OCI-LY3 (cell line): ENCODE results near the gene NUFIP2.

Experiments used
- H2AFZ ChIP-seq: fragments of 200-600, 300-600 bp; shearing (Covaris generic); 2 replicates; pipeline ENCODE4 v1.6.0; 2014; ENCODE audit warnings: antibody characterized with exemption, low read depth, low read length
- H3K27ac ChIP-seq: fragments of 200-600, 300-600 bp; sonication (generic); 2 replicates; pipeline ENCODE4 v1.5.1; 2014; ENCODE audit warnings: mild to moderate bottlenecking, low read length, moderate library complexity, mixed read lengths
- H3K27me3 ChIP-seq: fragments of 200-600, 300-600 bp; sonication (generic); 2 replicates; pipeline ENCODE4 v1.6.1; 2014; ENCODE audit warnings: low read depth, low read length, mixed read lengths
- H3K36me3 ChIP-seq: fragments of 200-600, 300-600 bp; sonication (generic); replicated peaks from 2 replicates; pipeline ENCODE3; 2014; ENCODE audit warnings: low read depth, low read length, mixed read lengths
- H3K4me1 ChIP-seq: fragments of 300-600, 200-600 bp; sonication (generic); 2 replicates; pipeline ENCODE4 v1.6.1; 2014; ENCODE audit warnings: low read length, mixed read lengths
- H3K4me2 ChIP-seq: fragments of 200-600, 300-600 bp; sonication (generic); 2 replicates; pipeline ENCODE4 v1.6.1; 2014; ENCODE audit warnings: low read length, mixed read lengths
- H3K4me3 ChIP-seq: fragments of 300-600, 200-600 bp; sonication (generic); 2 replicates; pipeline ENCODE4 v1.5.1; 2014; ENCODE audit warnings: antibody characterized with exemption, mild to moderate bottlenecking, low read length, moderate library complexity
- H3K79me2 ChIP-seq: fragments of 300-600, 200-600 bp; shearing (Covaris generic); 2 replicates; pipeline ENCODE4 v1.6.1; 2014; ENCODE audit warnings: mild to moderate bottlenecking, low read length, mixed read lengths
- H3K9ac ChIP-seq: fragments of 300-600, 200-600 bp; shearing (Covaris generic); 2 replicates; pipeline ENCODE4 v1.6.0; 2014; ENCODE audit warnings: mild to moderate bottlenecking, low read length, moderate library complexity
- H3K9me3 ChIP-seq: fragments of 200-600, 300-600 bp; shearing (Covaris generic); 2 replicates; pipeline ENCODE4 v1.6.1; 2014; ENCODE audit warnings: low read length, mixed read lengths; ENCODE audit not compliant: insufficient read depth
- H4K20me1 ChIP-seq: fragments of 200-600, 300-600 bp; sonication (generic); 2 replicates; pipeline ENCODE4 v1.6.1; 2016; ENCODE audit warnings: low read length, mixed read lengths; ENCODE audit not compliant: insufficient read depth
- EZH2phosphoT487 ChIP-seq: fragments of 200-600 bp; shearing (Covaris generic); IDR thresholded peaks from 2 replicates; pipeline ENCODE4 v1.6.1; 2018; ENCODE audit warnings: antibody characterized with exemption, mixed run types, low read depth
- TF ChIP-seq, protein P1 (sequence below): fragments of 200-600, 300-600 bp; sonication (generic); IDR thresholded peaks from 2 replicates; pipeline ENCODE4 v1.5.1; 2014; ENCODE audit warnings: antibody characterized with exemption, low read length, low read depth

NUFIP2 gene

DNA sequence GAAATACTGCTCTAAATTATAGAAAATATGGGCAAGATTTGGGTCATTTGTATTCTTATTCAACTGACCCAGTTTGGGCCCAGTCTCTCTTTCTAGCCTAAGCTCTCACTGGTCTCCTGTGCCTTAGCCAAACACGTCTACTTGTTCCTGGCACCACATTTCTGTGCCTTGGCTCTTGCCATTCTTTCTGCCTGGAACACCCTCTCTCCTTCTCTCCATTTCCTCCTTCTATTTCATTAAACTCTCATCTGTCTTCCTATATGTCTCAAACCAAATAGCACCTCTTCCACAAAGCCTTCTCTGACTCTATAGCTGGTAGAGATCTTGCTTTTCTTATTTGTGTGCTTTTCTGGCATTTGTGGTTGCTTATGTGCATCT is 37.7 kb upstream of the NUFIP2 start:
- no peaks in the 10 kb centered on the region for H3K27me3 ChIP-seq
- no peaks in the 10 kb centered on the region for H3K4me1 ChIP-seq
- no peak overlapping the region for H3K4me3 ChIP-seq
- no peak overlapping the region for H2AFZ ChIP-seq
- TF ChIP-seq EZH2phosphoT487, result no peak
- no peaks in the 10 kb centered on the region for H3K79me2 ChIP-seq
- H3K9ac ChIP-seq, result no peak overlapping the region
- no peaks in the 10 kb centered on the region for H4K20me1 ChIP-seq
- H3K27ac ChIP-seq, result no peak overlapping the region
- H3K4me2 ChIP-seq, result no peak overlapping the region
- no peaks in the 10 kb centered on the region for H3K9me3 ChIP-seq
- no peaks in the 10 kb centered on the region for H3K36me3 ChIP-seq

DNA sequence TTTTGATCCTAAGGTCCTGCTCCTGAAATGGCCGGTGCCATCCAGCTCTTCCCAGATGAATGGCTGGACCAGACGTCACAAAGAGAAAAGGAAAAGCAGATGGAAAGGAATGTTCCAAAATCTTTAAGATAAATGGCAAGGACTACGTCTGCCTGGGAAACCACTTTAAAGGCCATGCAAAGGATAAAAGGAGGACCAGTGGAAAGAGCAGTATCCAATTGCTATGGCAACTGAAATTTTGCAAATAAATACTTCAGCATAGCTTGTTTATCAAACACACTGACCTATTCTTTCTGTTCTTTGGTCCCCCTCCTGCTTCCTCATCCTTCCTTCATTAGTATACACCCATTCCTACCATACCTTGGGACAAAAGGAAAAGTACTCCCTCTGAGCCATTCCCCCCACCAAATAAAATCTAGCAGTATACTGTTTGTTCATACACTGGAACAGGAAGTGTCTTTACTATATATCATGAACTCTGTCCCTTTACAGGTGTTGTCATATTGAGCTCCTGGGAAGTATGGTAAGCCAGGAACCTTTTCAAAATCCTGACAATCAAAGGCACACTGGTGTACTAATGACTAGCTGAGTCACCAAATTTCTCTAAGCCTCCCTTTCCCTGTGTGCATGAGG is 37.2 kb upstream of the NUFIP2 start:
- no peaks in the 10 kb centered on the region for H3K79me2 ChIP-seq
- H3K9me3 ChIP-seq, result no peaks in the 10 kb centered on the region
- no peaks in the 10 kb centered on the region for H3K36me3 ChIP-seq
- H3K27me3 ChIP-seq, result no peaks in the 10 kb centered on the region
- TF ChIP-seq, protein P1, sequence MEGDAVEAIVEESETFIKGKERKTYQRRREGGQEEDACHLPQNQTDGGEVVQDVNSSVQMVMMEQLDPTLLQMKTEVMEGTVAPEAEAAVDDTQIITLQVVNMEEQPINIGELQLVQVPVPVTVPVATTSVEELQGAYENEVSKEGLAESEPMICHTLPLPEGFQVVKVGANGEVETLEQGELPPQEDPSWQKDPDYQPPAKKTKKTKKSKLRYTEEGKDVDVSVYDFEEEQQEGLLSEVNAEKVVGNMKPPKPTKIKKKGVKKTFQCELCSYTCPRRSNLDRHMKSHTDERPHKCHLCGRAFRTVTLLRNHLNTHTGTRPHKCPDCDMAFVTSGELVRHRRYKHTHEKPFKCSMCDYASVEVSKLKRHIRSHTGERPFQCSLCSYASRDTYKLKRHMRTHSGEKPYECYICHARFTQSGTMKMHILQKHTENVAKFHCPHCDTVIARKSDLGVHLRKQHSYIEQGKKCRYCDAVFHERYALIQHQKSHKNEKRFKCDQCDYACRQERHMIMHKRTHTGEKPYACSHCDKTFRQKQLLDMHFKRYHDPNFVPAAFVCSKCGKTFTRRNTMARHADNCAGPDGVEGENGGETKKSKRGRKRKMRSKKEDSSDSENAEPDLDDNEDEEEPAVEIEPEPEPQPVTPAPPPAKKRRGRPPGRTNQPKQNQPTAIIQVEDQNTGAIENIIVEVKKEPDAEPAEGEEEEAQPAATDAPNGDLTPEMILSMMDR, result no peak
- TF ChIP-seq EZH2phosphoT487, result no peak
- H3K9ac ChIP-seq, result no peak overlapping the region
- H3K27ac ChIP-seq, result no peak overlapping the region
- no peak overlapping the region for H2AFZ ChIP-seq
- no peaks in the 10 kb centered on the region for H4K20me1 ChIP-seq
- no peaks in the 10 kb centered on the region for H3K4me1 ChIP-seq
- no peak overlapping the region for H3K4me3 ChIP-seq
- no peak overlapping the region for H3K4me2 ChIP-seq

DNA sequence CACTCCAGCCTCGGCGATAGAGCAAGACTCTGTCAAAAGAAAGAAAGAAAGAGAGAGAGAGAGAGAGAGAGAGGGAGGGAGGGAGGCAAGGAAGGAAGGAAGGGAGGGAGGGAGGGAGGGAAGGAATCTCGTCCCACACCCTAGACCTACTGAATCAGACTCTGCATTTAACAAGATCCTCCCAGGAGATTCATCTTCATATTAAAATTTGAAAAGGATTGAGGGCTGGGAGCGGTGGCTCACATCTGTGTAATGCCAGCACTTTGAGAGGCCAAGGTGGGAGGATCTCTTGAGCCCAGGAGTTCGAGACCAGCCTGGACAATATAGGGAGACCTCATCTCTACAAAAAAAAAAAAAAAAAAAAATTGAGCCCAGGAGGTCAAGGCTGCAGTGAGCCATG is 33.5 kb upstream of the NUFIP2 start:
- Histone ChIP-seq H3K36me3 (no peaks in the 10 kb centered on the region), H3K27ac (no peak overlapping the region), H2AFZ (no peak overlapping the region), H4K20me1 (no peaks in the 10 kb centered on the region), H3K9ac (no peak overlapping the region), H3K27me3 (no peaks in the 10 kb centered on the region), H3K4me2 (no peak overlapping the region), H3K4me3 (no peak overlapping the region), H3K9me3 (no peaks in the 10 kb centered on the region), H3K4me1 (no peaks in the 10 kb centered on the region), H3K79me2 (no peaks in the 10 kb centered on the region)
- TF ChIP-seq, protein P1, result no peak
- TF ChIP-seq EZH2phosphoT487, result no peak

DNA sequence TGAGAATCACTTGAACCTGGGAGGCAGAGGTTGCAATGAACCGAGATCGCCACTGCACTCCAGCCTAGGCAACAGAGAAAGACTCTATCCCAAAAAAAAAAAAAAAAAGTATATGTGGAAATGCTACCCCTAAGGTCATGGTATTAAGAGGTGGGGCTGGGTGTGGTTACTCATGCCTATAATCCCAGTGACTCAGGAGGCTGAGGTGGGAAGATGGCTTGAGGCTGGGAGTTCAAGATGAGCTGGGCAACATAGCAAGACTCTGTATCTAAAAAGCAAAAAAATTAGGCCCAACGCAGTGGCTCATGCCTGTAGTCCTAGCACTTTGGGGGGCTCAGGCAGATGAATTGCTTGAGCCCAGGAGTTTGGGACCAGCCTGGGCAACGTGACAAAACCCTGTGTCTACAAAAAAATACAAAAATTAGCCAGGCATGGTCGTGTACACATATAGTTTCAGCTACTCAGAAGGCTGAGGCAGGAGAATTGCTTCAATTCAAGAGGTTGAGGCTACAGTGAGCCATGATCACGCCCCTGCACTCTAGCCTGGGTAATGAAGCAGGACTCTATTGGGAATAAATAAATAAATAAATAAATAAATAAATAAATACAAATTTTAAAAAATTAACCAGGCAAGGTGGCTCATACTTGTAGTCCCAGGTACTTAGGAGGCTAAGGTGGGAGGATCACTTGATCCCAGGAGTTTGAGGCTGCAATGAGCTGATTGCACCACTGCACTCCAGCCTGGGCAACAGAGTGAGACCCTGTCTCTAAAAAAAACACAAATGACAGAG is 32.3 kb upstream of the NUFIP2 start:
- H3K27ac ChIP-seq, result no peak overlapping the region
- no peak overlapping the region for H2AFZ ChIP-seq
- no peaks in the 10 kb centered on the region for H4K20me1 ChIP-seq
- TF ChIP-seq, protein P1, result no peak
- TF ChIP-seq EZH2phosphoT487, result no peak
- H3K9me3 ChIP-seq, result no peaks in the 10 kb centered on the region
- H3K4me2 ChIP-seq, result no peak overlapping the region
- H3K4me3 ChIP-seq, result no peak overlapping the region
- H3K27me3 ChIP-seq, result no peaks in the 10 kb centered on the region
- no peaks in the 10 kb centered on the region for H3K79me2 ChIP-seq
- no peaks in the 10 kb centered on the region for H3K4me1 ChIP-seq
- H3K9ac ChIP-seq, result no peak overlapping the region
- H3K36me3 ChIP-seq, result no peaks in the 10 kb centered on the region
